ENCODE results near the gene HRH3.

Gene HRH3

DNA sequence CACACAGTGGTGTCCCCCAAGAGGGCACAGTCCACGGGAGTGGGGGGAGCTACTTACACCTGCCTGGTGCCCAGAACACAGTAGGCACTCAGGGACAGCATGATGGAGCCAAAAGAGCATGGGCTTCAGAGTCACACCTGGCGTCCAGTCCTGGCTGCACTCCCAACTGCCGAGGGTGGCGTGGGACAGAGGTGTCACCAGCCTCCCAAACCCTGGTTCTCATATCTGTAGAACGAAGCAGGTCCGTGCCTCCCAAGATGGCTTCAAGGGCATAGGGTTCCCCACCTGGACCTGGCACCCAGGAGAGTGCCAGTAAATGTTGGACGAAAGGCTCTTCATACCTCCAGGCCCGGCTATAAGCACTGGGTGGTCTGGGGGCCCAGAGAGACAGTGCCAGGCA, 8.9 kb downstream of the HRH3 start:
- DNase-seq (ENCODE audit: low read depth) = no peak
- no peak overlapping the region for H3K4me3 ChIP-seq (ENCODE audit: low read depth, low read length)
- TF ChIP-seq, protein P1, sequence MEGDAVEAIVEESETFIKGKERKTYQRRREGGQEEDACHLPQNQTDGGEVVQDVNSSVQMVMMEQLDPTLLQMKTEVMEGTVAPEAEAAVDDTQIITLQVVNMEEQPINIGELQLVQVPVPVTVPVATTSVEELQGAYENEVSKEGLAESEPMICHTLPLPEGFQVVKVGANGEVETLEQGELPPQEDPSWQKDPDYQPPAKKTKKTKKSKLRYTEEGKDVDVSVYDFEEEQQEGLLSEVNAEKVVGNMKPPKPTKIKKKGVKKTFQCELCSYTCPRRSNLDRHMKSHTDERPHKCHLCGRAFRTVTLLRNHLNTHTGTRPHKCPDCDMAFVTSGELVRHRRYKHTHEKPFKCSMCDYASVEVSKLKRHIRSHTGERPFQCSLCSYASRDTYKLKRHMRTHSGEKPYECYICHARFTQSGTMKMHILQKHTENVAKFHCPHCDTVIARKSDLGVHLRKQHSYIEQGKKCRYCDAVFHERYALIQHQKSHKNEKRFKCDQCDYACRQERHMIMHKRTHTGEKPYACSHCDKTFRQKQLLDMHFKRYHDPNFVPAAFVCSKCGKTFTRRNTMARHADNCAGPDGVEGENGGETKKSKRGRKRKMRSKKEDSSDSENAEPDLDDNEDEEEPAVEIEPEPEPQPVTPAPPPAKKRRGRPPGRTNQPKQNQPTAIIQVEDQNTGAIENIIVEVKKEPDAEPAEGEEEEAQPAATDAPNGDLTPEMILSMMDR (IDR thresholded peaks at IDR 0.05; ENCODE audit: low read depth, low read length) = no peak
- TF ChIP-seq MYC (IDR thresholded peaks at IDR 0.05; ENCODE audit: low read depth, low read length) = no peak
- no peak for TF ChIP-seq POLR2A (IDR thresholded peaks at IDR 0.05; ENCODE audit: extremely low read depth, insufficient read length)
- TF ChIP-seq, protein P2, sequence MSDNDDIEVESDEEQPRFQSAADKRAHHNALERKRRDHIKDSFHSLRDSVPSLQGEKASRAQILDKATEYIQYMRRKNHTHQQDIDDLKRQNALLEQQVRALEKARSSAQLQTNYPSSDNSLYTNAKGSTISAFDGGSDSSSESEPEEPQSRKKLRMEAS (IDR thresholded peaks at IDR 0.05; ENCODE audit: low read depth, low read length) = no peak

DNA sequence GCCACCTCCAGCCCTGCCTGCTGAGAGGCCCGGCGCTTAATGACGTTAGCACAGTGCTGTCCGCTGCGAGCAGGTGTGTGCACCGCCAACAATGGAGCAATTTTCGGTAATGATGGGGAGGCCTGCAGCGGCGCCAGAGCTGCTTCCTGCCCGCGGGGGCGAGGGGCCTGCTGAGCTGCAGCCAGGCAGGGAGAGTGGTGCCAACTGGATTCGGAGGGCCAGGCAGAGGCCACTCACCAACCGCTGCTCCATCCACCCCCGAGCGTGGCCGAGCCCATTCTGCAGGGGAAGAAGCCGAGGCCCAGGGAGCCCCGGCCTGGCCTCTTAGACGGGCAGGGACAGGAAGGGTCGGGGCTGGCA, 9.6 kb downstream of the HRH3 start:
- TF ChIP-seq MYC (IDR thresholded peaks at IDR 0.05; ENCODE audit: low read depth, low read length) (no peak), POLR2A (IDR thresholded peaks at IDR 0.05; ENCODE audit: extremely low read depth, insufficient read length) (no peak)
- TF ChIP-seq, protein P2 (IDR thresholded peaks at IDR 0.05; ENCODE audit: low read depth, low read length) = no peak
- TF ChIP-seq, protein P1 (IDR thresholded peaks at IDR 0.05; ENCODE audit: low read depth, low read length) = no peak
- DNase-seq (ENCODE audit: low read depth) = no peak
- H3K4me3 ChIP-seq (ENCODE audit: low read depth, low read length) = no peak overlapping the region

DNA sequence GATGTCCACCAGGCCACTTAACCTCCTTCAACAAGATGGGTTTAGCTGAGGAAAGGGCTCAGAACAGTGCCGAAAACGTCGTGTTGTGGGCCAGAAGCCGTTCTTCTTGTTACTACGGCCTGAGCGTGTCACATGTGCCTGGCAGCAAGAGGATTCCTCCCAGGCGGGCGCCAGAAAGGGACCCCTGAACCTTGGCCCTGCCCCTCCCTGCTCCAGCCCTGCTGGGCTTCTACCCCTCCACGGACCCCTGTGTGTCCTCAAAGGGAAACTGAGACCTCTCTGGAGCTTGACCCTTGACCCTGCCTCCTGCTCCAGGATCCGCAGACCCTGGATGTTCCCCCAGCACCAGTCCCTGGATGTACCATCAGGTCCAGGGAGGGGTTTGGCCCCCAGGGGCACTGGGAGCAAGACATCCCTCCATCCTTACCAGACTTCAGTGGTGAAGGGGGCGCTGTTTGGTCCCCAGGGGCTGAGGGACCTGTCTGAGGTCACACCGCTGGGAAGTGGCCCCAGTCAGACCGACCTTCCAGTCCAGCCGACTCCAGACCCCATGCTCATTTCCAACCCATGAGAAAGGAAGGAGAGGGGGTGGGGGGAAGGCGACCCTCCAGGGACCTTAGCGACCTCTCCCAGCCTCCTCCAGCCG, 10.1 kb downstream of the HRH3 start:
- TF ChIP-seq, protein P1 (IDR thresholded peaks at IDR 0.05; ENCODE audit: low read depth, low read length) = no peak
- TF ChIP-seq POLR2A (IDR thresholded peaks at IDR 0.05; ENCODE audit: extremely low read depth, insufficient read length) = no peak
- TF ChIP-seq, protein P2 (IDR thresholded peaks at IDR 0.05; ENCODE audit: low read depth, low read length) = no peak
- TF ChIP-seq MYC (IDR thresholded peaks at IDR 0.05; ENCODE audit: low read depth, low read length) = no peak
- no peak for DNase-seq (ENCODE audit: low read depth)
- no peak overlapping the region for H3K4me3 ChIP-seq (ENCODE audit: low read depth, low read length)

DNA sequence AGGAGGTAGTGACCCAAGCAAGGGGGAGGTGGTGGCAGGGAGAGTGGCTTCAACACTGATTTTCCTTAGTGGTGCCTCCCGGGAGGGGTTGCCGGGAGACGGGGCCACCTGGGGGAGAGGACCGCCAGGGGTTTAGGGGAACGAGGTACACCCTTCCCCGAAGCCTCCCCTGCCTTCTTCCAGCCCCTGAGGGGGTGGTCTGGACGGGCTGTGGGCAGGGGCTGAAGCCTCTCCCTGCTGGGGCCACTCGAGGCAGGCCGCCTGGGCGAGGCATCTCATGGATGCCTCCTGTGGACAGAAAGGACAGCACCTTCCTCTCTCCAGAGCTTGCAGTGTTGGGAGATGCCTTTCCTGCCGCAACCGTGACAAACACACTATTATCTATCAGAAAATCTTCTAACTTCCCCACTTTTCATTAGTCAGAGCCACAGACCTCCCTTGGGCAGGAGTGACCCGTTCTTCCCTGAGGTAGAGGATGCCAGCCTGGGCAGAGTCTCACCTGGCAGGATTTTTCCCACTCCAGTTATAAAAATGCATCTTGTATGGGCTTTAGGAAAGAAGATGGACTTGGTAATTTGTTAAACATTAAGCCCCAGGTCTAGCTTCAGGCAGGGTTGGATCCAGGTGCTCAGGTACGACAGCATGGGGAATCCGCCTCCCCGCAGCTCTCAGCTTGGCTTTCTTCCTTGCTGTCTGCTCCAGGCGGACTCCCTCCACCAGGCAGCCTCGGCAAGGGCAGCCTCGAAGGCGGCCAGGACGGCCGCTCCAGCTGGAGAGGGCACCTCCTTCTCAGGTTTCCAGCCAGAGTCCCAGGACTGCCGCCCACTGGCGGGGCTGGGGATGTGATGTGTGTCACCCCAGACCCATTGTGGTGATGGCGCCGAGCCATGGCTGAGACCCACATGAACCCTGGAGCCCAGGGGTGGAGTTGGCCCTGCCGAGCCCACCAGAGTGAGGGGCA, 11.0 kb downstream of the HRH3 start:
- no peak for DNase-seq (ENCODE audit: low read depth)

DNA sequence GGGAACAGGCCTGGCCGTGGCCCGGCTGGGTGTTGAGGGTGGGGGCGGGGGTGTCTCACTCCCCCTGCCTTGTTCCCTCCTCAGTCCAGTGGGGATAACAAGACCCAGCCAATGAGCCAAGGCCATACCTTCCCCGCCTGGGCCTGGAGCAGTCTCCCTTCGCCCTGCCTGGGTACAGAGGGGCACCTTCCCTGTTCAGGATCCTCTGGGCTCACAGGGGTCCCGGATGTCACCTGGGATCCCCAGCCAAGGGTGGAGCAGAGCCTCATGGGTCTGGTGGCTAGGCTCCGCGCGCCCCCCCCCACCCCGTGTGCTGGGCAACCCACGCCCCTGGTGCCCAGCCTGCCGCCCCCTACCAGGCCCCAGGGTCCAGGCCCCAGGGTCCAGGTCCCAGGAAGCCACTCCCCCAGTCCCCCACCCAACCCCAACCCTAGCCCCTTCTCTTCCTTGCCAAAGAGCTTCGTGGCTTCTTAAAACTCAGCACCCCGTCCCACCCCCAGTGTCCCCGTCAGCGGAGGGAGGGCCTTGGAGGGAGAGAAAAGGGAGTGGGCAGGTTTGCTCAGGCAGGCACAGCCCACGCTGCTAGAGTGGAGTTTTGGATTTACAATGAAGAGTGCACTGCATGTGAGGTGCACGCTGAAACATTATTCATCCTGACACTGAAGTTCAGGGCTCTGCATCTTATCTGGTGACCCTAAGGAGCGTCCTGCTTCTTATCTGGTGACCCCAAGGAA, 11.8 kb downstream of the HRH3 start:
- no peak overlapping the region for H3K4me3 ChIP-seq (ENCODE audit: low read depth, low read length)
- TF ChIP-seq, protein P2 (IDR thresholded peaks at IDR 0.05; ENCODE audit: low read depth, low read length) = no peak
- TF ChIP-seq POLR2A (IDR thresholded peaks at IDR 0.05; ENCODE audit: extremely low read depth, insufficient read length) (no peak), MYC (IDR thresholded peaks at IDR 0.05; ENCODE audit: low read depth, low read length) (no peak)
- TF ChIP-seq, protein P1 (IDR thresholded peaks at IDR 0.05; ENCODE audit: low read depth, low read length) = no peak
- DNase-seq (ENCODE audit: low read depth) = no peak

More for the DNA sequence above, 11.0 kb downstream of the HRH3 start:
- TF ChIP-seq, protein P2 (IDR thresholded peaks at IDR 0.05; ENCODE audit: low read depth, low read length) = no peak
- no peak for TF ChIP-seq POLR2A (IDR thresholded peaks at IDR 0.05; ENCODE audit: extremely low read depth, insufficient read length)
- TF ChIP-seq MYC (IDR thresholded peaks at IDR 0.05; ENCODE audit: low read depth, low read length) = no peak
- TF ChIP-seq, protein P1 (IDR thresholded peaks at IDR 0.05; ENCODE audit: low read depth, low read length) = no peak
- H3K4me3 ChIP-seq (ENCODE audit: low read depth, low read length) = no peak overlapping the region
